Measurements from ENCODE around the gene HS6ST1. TPM values are rescaled to one million over a fixed set of nuclear protein-coding genes. Genes with fewer than 3 reads are reported as not detected.

Gene HS6ST1
- total RNA-seq, 1 experiment from 2014 or later = 21.5 TPM

GRCh38 chr2:128285329-128285931 lies 33.2 kb downstream of the HS6ST1 start:
- Histone ChIP-seq H3K27ac (ENCODE audit: low read length) (no peak overlapping the region), H3K4me2 (ENCODE audit: low read length) (no peak overlapping the region), H3K9me2 (replicated peaks; ENCODE audit: low read length) (no peaks in the 10 kb centered on the region), H3K9ac (ENCODE audit: low read length) (no peak overlapping the region), H3K36me3 (ENCODE audit: low read depth, low read length) (no peaks in the 10 kb centered on the region), H3K9me3 (ENCODE audit: low read length) (no peaks in the 10 kb centered on the region), H2AFZ (ENCODE audit: low read length) (no peak overlapping the region), H4K20me1 (ENCODE audit: low read length) (no peaks in the 10 kb centered on the region), H3K4me3 (ENCODE audit: low read length) (no peak overlapping the region), H3K79me2 (ENCODE audit: low read length) (no peaks in the 10 kb centered on the region), H3F3A (ENCODE audit: low read length, unreplicated experiment) (no peaks in the 10 kb centered on the region), H3K27me3 (ENCODE audit: low read length) (no peaks in the 10 kb centered on the region), H3K4me1 (ENCODE audit: insufficient read depth, low read length) (no peaks in the 10 kb centered on the region)
- POLR2A ChIA-PET (ENCODE audit: unreplicated experiment) = no interaction called here
- no TSS peak for BruUV-seq (replicated peaks)
- CTCF ChIA-PET = no interaction called here
- ATAC-seq (no peak), DNase-seq (no peak)
- intact Hi-C loops (cut with micrococcal nuclease) = no loop called here
- no peak for TF ChIP-seq CTCF (conservative IDR thresholded peaks at IDR 0.05; ENCODE audit: low read depth, low read length)
- no peak for TF ChIP-seq EZH2 (IDR thresholded peaks at IDR 0.05; ENCODE audit: low read length, unreplicated experiment)
- no peak for TF ChIP-seq EZH2phosphoT487 (IDR thresholded peaks at IDR 0.05; ENCODE audit: borderline replicate concordance, low read length)

- ChIA-PET POLR2A (ENCODE audit: unreplicated experiment) (no interaction called here), CTCF (no interaction called here)
- H3K4me1 ChIP-seq (ENCODE audit: insufficient read depth, low read length) = no peaks in the 10 kb centered on the region
- no peaks in the 10 kb centered on the region for H3F3A ChIP-seq (ENCODE audit: low read length, unreplicated experiment)
- DNase-seq (no peak), ATAC-seq (no peak)
- no peaks in the 10 kb centered on the region for H3K27me3 ChIP-seq (ENCODE audit: low read length)
- no peaks in the 10 kb centered on the region for H3K79me2 ChIP-seq (ENCODE audit: low read length)
- H3K4me2 ChIP-seq (ENCODE audit: low read length) = no peak overlapping the region
- H4K20me1 ChIP-seq (ENCODE audit: low read length) = no peaks in the 10 kb centered on the region
- intact Hi-C loops (cut with micrococcal nuclease) = no loop called here
- no peaks in the 10 kb centered on the region for H3K36me3 ChIP-seq (ENCODE audit: low read depth, low read length)
- no TSS peak for BruUV-seq (replicated peaks)
- H2AFZ ChIP-seq (ENCODE audit: low read length) = no peak overlapping the region
- no peak overlapping the region for H3K9ac ChIP-seq (ENCODE audit: low read length)
- no peak overlapping the region for H3K27ac ChIP-seq (ENCODE audit: low read length)
- no peaks in the 10 kb centered on the region for H3K9me2 ChIP-seq (replicated peaks; ENCODE audit: low read length)
- no peak overlapping the region for H3K4me3 ChIP-seq (ENCODE audit: low read length)
- H3K9me3 ChIP-seq (ENCODE audit: low read length) = no peaks in the 10 kb centered on the region
- no peak for TF ChIP-seq EZH2 (IDR thresholded peaks at IDR 0.05; ENCODE audit: low read length, unreplicated experiment)
- TF ChIP-seq EZH2phosphoT487 (IDR thresholded peaks at IDR 0.05; ENCODE audit: borderline replicate concordance, low read length) = no peak
- TF ChIP-seq CTCF (conservative IDR thresholded peaks at IDR 0.05; ENCODE audit: low read depth, low read length) = no peak
Measured at GRCh38 chr2:128284841-128285240, 33.8 kb downstream of the HS6ST1 start.

GRCh38 chr2:128284037-128284441 lies 34.6 kb downstream of the HS6ST1 start:
- intact Hi-C loops (cut with micrococcal nuclease) = no loop called here
- H3K9me3 ChIP-seq (ENCODE audit: low read length) = no peaks in the 10 kb centered on the region
- H3K9me2 ChIP-seq (replicated peaks; ENCODE audit: low read length) = no peaks in the 10 kb centered on the region
- TF ChIP-seq EZH2phosphoT487 (IDR thresholded peaks at IDR 0.05; ENCODE audit: borderline replicate concordance, low read length) (no peak), EZH2 (IDR thresholded peaks at IDR 0.05; ENCODE audit: low read length, unreplicated experiment) (no peak), CTCF (conservative IDR thresholded peaks at IDR 0.05; ENCODE audit: low read depth, low read length) (no peak)
- no TSS peak for BruUV-seq (replicated peaks)
- no peaks in the 10 kb centered on the region for H4K20me1 ChIP-seq (ENCODE audit: low read length)
- no peak overlapping the region for H3K27ac ChIP-seq (ENCODE audit: low read length)
- no peak overlapping the region for H2AFZ ChIP-seq (ENCODE audit: low read length)
- H3K36me3 ChIP-seq (ENCODE audit: low read depth, low read length) = no peaks in the 10 kb centered on the region
- H3F3A ChIP-seq (ENCODE audit: low read length, unreplicated experiment) = no peaks in the 10 kb centered on the region
- H3K9ac ChIP-seq (ENCODE audit: low read length) = no peak overlapping the region
- no peaks in the 10 kb centered on the region for H3K4me1 ChIP-seq (ENCODE audit: insufficient read depth, low read length)
- no peak overlapping the region for H3K4me3 ChIP-seq (ENCODE audit: low read length)
- ChIA-PET POLR2A (ENCODE audit: unreplicated experiment) (no interaction called here), CTCF (no interaction called here)
- ATAC-seq (no peak), DNase-seq (no peak)
- no peaks in the 10 kb centered on the region for H3K79me2 ChIP-seq (ENCODE audit: low read length)
- H3K27me3 ChIP-seq (ENCODE audit: low read length) = no peaks in the 10 kb centered on the region
- H3K4me2 ChIP-seq (ENCODE audit: low read length) = no peak overlapping the region

All from PC-3 (cell line).